Parathyroid adenoma (tissue), 2 donors: Measurements from ENCODE around the gene SLC28A1.

Experiments
- H2AFZ ChIP-seq: fragments of 300-600 bp; sonication (generic); one replicate; pipeline ENCODE4 v1.7.0; 2017; ENCODE audit warnings: antibody characterized with exemption, mild to moderate bottlenecking
- H3K27ac ChIP-seq: fragments of 300-600 bp; sonication (generic); one replicate; pipeline ENCODE4 v1.7.0; 2017
- H3K27me3 ChIP-seq: fragments of 300-600 bp; sonication (generic); one replicate; pipeline ENCODE4 v1.7.0; 2017; ENCODE audit warnings: low read length; ENCODE audit not compliant: control insufficient read depth, insufficient read depth
- H3K36me3 ChIP-seq: fragments of 300-600 bp; sonication (generic); one replicate; pipeline ENCODE4 v1.7.0; 2017; ENCODE audit warnings: low read length; ENCODE audit not compliant: control insufficient read depth, insufficient read depth
- H3K4me1 ChIP-seq: fragments of 300-600 bp; sonication (generic); one replicate; pipeline ENCODE4 v1.7.0; 2017; ENCODE audit warnings: control low read depth
- H3K4me2 ChIP-seq: fragments of 300-600 bp; sonication (generic); one replicate; pipeline ENCODE4 v1.7.0; 2017; ENCODE audit warnings: low read length
- H3K4me3 ChIP-seq: fragments of 300-600 bp; sonication (generic); one replicate; pipeline ENCODE4 v1.7.0; 2017; ENCODE audit warnings: low read depth, low read length
- H3K79me2 ChIP-seq: fragments of 300-600 bp; sonication (generic); one replicate; pipeline ENCODE4 v1.7.0; 2017; ENCODE audit warnings: control low read depth
- H3K9ac ChIP-seq: fragments of 300-600 bp; sonication (generic); one replicate; pipeline ENCODE4 v1.7.0; 2017; ENCODE audit warnings: mild to moderate bottlenecking
- H3K9me3 ChIP-seq: fragments of 300-600 bp; sonication (generic); one replicate; pipeline ENCODE4 v1.7.0; 2017; ENCODE audit warnings: low read length; ENCODE audit not compliant: control insufficient read depth
- CTCF ChIP-seq: fragments of 300-600 bp; sonication (generic); IDR thresholded peaks from one replicate; pipeline ENCODE4 v1.7.0; 2017; ENCODE audit warnings: antibody characterized with exemption, mild to moderate bottlenecking
- donor health status: primary hyperparathyroidism.

Gene SLC28A1

GRCh38 chr15:84911879-84912660 lies 27.6 kb downstream of the SLC28A1 start:
- no peaks in the 10 kb centered on the region for H3K36me3 ChIP-seq
- no peak for TF ChIP-seq CTCF

GRCh38 chr15:84913360-84913723 lies 28.9 kb downstream of the SLC28A1 start:
- no peaks in the 10 kb centered on the region for H3K9me3 ChIP-seq
- TF ChIP-seq CTCF: no peak
- no peak overlapping the region for H3K9ac ChIP-seq
- no peaks in the 10 kb centered on the region for H3K36me3 ChIP-seq
- no peak overlapping the region for H3K4me3 ChIP-seq
- H3K27me3 ChIP-seq: no peaks in the 10 kb centered on the region
- peak overlapping the region; percentile 85 for H3K27ac ChIP-seq
- H3K4me1 ChIP-seq: peaks cover 44% of the 10 kb centered on the region
- H2AFZ ChIP-seq: peak overlapping the region; percentile 11
- no peak overlapping the region for H3K4me2 ChIP-seq
- H3K79me2 ChIP-seq: no peaks in the 10 kb centered on the region

More at GRCh38 chr15:84911879-84912660, 27.6 kb downstream of the SLC28A1 start:
- Histone ChIP-seq H3K27ac (peak overlapping the region; percentile 85), H3K9ac (no peak overlapping the region), H3K79me2 (no peaks in the 10 kb centered on the region), H3K27me3 (no peaks in the 10 kb centered on the region), H3K4me1 (peaks cover 44% of the 10 kb centered on the region), H3K4me2 (peak overlapping the region; percentile 49), H3K4me3 (peak overlapping the region; percentile 6), H3K9me3 (no peaks in the 10 kb centered on the region), H2AFZ (peak overlapping the region; percentile 19)

DNA sequence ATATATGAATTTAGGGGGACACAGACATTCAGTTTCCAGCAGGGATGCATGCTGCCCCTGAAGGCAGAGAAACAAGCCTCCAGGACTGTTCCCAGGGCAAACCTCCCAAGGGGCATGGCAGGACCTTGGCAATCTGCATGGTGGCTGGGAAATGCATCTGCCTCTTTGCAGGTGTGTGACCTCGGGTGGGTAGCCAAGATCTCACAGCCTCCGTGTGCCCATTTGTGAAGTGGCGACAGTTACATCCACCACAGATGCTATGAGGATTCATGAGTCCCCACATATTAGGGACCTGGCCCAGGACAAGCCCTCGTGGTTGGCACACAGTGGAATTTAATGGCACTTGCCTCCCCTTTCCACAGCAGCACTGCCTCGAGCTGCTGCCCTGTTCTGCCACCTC lies 29.9 kb downstream of the SLC28A1 start:
- no peaks in the 10 kb centered on the region for H3K36me3 ChIP-seq
- no peak overlapping the region for H3K9ac ChIP-seq
- H3K4me1 ChIP-seq: peaks cover 40% of the 10 kb centered on the region
- H3K4me3 ChIP-seq: no peak overlapping the region
- no peaks in the 10 kb centered on the region for H3K27me3 ChIP-seq
- H2AFZ ChIP-seq: peak overlapping the region; percentile 79
- no peak for TF ChIP-seq CTCF
- H3K4me2 ChIP-seq: no peak overlapping the region
- H3K27ac ChIP-seq: peak overlapping the region; percentile 85
- no peaks in the 10 kb centered on the region for H3K9me3 ChIP-seq
- no peaks in the 10 kb centered on the region for H3K79me2 ChIP-seq

GRCh38 chr15:84914909-84915605 lies 30.6 kb downstream of the SLC28A1 start:
- no peaks in the 10 kb centered on the region for H3K79me2 ChIP-seq
- no peaks in the 10 kb centered on the region for H3K9me3 ChIP-seq
- H3K9ac ChIP-seq: no peak overlapping the region
- no peaks in the 10 kb centered on the region for H3K36me3 ChIP-seq
- H3K4me1 ChIP-seq: peaks cover 34% of the 10 kb centered on the region
- peak overlapping the region; percentile 79 for H2AFZ ChIP-seq
- H3K4me2 ChIP-seq: no peak overlapping the region
- H3K27me3 ChIP-seq: no peaks in the 10 kb centered on the region
- H3K27ac ChIP-seq: peak overlapping the region; percentile 85
- no peak overlapping the region for H3K4me3 ChIP-seq
- TF ChIP-seq CTCF: no peak
